Suprapubic skin (tissue), 4 donors: ENCODE measurements around the gene TFF2.

ENCODE experiments used
- CTCF ChIP-seq, 2 donors: fragments of 200-600 bp in 1 of 2; fragments of 450-650 bp in 1 of 2; sonication (generic) in 1 of 2; IDR thresholded peaks; one replicate each; pipeline ENCODE4 v1.5.1; 2016 to 2019; ENCODE audit warnings: antibody characterized with exemption in 2 of 2, mild to moderate bottlenecking in 1 of 2, moderate library complexity in 1 of 2
- EP300 ChIP-seq: sonication (generic); formaldehyde crosslinking; IDR thresholded peaks from one replicate; pipeline ENCODE4 v1.6.1; 2017; ENCODE audit warnings: antibody characterized with exemption
- POLR2A ChIP-seq, 2 donors: fragments of 450-650 bp; IDR thresholded peaks; one replicate each; pipeline ENCODE4 v1.6.1; 2017; ENCODE audit warnings: antibody characterized with exemption in 2 of 2, mild to moderate bottlenecking in 2 of 2, moderate library complexity in 2 of 2
- POLR2AphosphoS5 ChIP-seq, 3 donors: sonication (generic); formaldehyde crosslinking; IDR thresholded peaks; one replicate each; pipeline ENCODE4 v1.6.1; 2017; ENCODE audit warnings: antibody characterized with exemption in 3 of 3

- TF ChIP-seq POLR2A (IDR thresholded peaks at IDR 0.05) (no peak), EP300 (no peak), CTCF (IDR thresholded peaks at IDR 0.05) (no peak), POLR2AphosphoS5 (IDR thresholded peaks at IDR 0.05) (no peak)
These were observed 47.4 kb downstream of the TFF2 start for GRCh38 chr21:42303443-42303842.
